Hematopoietic multipotent progenitor cell treated with erythropoietin and hydrocortisone succinate and interleukin-3 and kit ligand, for 15 days (in vitro differentiated cells): ENCODE data around the gene GPRIN1.
"Not testable (repeated sequence)": the region's sequence is repeated elsewhere in the genome, so short reads cannot be mapped to it uniquely, and the experiment has no call there.

Experiments used
- DNase-seq: peaks from one replicate; pipeline ENCODE4 v3.0.0-alpha.2; 2015; ENCODE audit warnings: low spot score

GPRIN1 gene

DNA sequence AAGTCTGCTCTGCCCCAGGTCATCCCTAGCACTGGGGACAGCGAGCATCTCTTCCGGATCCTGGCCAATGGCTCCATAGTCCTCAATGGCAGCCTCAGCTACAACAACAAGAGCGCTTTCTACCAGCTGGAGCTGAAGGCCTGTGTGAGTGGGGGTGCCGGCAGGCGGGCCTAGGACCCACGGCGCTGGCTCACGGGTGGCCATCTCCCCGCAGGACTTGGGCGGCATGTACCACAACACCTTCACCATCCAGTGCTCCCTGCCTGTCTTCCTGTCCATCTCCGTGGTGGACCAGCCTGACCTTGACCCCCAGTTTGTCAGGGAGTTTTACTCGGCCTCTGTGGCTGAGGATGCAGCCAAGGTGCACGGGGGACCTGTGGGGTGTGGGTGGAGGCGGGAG is 34.9 kb downstream of the GPRIN1 start:
- DNase-seq: no peak

DNA sequence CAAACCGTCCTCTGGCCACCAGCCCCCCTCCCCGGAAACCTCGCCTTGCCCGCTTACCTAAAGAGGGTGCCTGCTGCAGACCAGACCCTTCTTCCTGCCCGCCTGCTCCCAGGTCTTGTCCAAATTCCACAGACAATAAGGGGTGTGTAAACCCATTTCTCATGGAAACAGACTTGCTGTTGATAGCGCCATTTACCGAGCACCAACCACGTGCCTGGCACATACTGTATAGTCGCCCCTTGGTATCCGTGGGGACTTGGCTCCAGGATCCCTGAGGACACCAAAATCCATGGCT is 35.7 kb downstream of the GPRIN1 start:
- DNase-seq: no peak

DNA sequence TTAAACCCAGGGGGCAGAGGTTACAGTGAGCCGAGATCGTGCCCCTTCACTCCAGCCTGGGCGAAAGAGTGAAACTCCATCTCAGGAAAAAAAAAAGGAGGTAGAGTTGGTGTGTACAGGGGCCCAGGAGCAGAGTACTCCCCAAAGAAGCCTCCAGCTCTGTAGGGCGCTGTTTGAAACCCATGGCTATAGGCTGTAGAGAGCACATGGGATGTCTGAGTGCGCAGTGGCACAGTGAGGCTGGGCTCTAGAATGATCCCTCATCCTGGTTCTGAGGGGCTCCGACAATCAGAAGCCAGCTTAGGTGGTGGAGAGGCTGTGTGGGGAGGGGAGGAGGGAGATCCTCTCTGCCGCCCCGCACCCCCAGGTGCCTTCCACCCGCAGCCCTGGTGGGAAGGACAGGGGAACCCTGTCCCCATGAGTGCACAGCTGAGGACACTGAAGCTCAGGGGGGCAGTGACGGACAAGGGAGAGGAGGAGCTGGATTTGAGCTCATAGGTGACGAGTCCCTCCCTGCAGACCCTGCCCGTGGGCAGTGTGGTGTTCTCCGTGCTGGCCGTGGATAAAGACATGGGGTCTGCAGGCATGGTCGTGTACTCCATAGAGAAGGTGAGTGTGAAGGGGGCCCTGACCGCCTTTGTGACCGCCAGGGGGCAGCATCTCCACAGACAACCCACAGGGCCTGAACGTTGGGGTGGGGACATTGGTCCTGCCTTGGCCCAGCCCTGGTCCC is 36.2 kb downstream of the GPRIN1 start:
- peak; percentile 72 for DNase-seq

DNA sequence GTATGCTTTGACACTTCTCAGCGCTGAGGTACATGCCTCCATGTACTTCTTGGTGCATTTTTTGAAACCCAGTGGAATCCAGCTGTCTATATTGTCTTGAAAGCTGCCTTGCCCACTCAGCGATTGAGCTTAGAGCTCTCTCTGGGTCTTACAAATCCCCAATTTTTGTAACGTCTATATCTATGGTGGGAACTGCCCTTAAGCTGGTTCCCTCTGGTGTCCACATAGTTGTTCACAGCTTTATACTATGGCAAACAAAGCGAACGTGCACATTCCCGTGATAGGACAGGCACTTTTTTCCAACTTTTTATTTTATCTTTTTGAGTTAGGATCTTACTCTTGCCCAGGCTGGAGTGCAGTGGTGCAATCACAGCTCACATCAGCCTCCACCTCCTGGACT is 39.9 kb downstream of the GPRIN1 start:
- DNase-seq: no peak

DNA sequence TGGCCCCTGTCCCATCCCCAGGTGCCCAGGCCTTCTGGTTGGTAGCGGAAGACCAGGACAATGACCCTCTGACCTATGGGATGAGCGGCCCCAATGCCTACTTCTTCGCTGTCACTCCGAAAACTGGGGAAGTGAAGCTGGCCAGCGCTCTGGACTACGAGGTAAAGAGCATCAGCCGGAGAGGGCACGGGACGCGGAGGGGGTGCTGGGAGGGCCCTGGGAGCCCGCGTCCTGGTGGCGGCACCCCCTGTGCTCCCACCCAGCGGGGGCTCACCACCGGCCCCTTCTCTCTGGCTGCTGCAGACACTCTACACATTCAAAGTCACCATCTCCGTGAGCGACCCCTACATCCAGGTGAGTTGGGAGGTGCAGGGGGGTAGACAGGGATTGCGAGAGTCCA is 41.3 kb downstream of the GPRIN1 start:
- no peak for DNase-seq

DNA sequence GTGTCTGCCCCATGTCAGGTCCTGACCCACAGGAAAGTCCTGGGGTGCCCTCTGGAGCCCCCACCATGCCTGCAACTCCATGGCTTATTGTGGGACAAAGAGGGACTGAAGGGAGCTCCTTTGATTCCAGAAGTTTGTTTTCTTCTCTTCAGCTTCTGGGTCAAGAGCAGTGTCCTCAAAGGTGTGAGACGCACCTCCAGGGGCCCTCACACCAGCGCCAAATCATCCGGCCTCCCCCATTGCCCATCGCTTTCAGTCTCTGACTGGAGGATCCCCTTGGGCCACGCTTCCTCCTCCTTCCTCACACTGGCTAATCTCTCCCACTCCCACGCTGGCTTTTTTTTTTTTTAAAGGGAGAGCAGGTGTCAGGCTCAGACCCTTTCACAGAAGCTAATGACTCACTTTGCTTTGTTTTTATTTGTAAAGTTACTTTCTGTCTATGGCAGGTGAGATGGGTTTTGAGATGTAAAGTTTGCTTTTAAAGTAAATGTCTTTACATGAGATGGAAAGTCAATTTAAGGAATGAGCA is 44.1 kb downstream of the GPRIN1 start:
- no peak for DNase-seq

DNA sequence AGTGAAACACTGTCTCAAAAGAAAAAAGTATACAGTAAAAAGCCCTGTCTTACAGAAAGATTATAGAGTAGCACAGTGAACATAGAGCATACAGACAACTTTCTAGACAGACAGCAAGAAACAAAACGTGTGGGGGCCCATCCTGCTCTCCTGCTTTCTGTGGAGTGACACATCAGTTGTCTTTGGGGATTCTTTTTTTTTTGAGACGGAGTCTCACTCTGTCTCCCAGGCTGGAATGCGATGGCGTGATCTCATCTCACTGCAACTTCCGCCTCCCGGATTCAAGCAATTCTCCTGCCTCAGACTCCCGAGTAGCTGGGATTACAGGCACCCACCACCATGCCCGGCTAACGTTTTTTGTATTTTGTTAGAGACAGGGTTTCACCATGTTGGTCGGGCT is 46.0 kb downstream of the GPRIN1 start:
- no peak for DNase-seq

DNA sequence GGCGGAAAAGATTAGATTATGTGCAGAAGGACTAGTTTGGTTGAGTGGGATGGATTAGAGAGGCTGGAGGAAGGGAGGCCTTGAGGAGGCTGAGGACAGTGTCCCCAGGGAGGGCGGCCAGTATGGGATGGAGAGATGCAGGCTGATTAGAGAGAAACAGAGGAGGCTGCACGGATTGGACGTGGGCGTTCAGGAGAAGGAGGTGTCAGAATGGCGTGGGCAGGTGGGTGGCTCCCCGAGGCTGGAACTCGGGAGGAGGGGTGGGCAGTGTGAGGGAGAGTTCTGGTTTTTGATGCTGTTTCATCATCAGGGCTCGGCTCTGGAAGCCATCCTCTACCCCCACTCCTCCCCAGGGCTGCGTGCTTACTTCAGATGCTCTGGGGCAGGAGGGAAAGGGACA is 47.8 kb downstream of the GPRIN1 start:
- DNase-seq: no peak

DNA sequence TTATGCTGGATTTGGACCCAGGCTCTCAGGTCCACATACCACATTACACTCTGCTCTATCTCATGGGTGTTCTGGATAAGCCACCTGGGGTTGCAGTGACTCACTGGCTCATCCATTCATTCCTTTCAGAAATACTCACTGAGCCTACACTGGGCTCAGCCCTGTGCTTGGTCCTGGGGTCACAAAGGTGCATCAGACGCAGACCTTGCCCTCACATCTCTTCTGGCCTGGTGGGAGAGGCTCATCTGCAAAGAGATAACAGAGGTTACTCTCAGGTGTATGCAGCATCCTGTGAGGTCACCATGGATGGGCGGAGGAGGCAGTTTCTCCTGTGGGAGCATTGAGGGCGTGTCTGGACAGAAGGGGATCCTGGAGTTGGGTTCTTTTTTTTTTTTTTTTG is 48.7 kb downstream of the GPRIN1 start:
- no peak for DNase-seq

DNA sequence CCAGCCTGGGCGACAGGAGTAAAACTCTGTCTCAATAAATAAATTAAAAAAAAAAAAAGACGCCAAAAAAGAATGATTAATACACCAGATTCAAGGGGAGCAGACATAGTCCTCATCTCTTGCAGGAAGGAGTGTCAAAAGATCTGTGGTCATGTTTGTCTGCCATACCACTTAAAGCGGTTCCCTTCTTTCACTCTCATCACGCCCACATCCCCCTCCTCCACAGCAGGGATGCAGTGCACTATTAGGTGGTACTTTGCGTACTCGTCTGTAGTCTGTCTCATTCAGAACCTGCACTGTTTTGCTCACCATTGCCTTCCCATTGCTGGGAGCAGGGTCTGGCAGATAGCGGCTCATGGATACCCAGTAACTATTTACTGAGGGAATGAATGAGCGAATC is 49.6 kb downstream of the GPRIN1 start:
- DNase-seq: no peak

DNA sequence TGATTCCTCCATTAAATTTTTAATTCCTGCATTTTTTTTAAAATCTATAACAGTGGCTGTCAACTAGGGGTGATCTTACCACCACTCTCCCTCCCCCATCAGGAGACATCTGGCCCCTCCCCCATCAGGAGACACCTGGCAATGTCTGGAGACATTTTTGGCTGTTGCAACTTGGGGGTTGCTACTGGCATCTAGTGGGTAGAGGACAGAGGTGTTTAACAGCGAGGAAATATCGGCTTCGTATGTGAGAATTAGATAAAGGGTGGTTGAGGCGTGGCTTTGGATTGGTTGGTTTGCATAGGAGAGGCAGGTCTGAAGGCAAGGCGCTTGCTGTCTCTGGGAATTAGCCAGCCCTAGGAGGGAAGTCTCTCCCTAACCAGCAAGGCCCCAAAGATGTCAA is 50.3 kb downstream of the GPRIN1 start:
- peak; percentile 22 for DNase-seq

DNA sequence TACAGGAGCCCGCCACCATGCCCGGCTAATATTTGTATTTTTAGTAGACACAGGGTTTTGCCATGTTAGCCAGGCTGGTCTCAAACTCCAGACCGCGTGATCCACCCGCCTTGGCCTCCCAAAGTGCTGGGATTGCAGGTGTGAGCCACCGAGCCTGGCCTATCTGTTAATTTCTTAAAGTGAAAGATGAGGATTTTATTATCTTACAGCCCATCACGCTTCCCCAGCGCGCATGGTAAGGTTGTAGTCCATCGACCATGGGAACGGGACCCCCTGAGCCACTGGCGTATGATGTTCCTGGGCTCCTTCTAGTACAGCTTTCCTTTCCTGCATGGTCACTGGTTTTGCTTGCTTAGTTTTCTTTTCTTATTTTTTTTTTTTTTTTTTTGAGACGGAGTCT is 52.1 kb downstream of the GPRIN1 start:
- no peak for DNase-seq

DNA sequence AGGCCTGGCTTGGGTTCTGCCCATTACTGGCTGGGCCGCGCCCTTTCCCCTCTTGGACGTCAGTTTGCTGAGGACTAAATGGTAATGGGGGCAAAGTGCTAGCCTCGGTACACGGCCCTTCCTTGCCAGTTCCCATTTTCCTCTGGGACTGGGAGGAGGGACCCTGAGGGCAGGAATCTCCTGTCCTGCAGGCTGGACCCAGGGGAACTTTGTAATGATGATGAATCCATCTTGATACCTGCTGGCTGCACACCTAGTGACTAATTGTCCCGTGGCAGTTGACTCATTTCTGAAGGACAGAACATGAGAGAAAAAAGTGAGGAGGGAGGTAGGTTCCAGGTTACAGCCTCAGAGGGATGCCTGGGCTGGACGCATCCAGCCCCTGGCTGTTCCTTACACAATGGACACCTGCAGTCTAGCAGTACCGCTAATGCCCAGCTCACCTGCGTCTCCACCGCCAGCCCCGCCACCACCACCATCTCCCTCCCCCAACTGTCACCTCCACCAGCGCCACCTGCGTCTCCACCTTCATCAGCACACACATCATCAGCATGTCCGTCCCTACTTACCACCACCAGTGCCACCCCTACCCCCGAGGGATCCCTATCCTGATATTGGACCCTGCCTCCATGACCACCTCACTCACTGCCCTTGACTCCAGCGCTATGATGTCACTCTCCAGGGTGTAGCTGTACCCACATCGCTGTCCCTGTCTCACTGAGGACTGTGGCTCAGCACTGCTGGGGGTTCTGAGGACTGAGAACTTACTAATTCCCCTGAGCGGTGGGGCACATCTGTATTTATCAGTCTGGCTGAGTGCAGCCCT is 56.5 kb downstream of the GPRIN1 start:
- no peak for DNase-seq

DNA sequence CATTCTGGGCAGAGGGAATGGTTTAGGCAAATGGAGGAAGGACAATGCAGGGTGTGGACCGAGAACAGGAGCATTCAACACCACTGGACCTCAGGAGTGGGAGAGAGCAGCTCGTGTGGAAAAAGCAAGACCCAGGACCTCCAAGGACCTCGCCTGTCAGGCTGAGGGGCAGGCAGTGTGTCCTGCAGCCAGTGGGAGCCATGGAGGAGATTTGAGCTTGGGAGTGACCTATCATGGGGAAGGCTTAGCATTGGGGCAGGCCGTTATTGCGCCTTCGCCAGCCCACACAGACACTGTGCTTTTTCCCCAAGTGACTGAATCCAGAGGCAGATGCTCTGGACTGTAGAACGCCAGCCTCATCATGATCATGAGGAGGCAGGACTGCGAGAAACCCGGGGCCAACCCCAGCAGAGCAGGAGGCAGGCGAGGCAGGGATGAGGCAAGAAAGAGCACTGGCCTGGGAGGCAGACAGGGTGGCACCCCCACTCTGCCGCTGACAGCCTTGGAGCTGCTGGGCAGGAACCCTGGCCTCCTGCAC is 57.6 kb downstream of the GPRIN1 start:
- no peak for DNase-seq

DNA sequence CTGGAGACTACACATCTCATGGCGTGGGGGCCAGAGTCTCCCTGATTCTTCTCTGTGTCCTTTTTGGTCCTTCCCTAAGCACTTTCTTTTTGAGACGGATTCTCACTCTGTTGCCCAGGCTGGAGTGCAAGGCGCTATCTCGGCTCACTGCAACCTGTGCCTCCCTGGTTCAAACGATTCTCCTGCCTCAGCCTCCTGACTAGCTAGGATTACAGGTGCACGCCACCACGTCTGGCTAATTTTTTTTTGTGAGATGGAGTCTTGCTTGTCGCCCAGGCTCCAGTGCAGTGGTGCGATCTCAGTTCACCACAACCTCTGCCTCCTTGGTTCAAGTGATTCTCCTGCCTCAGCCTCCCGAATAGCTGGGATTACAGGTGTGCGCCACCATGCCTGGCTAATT is 59.0 kb downstream of the GPRIN1 start:
- DNase-seq: not testable (repeated sequence)

DNA sequence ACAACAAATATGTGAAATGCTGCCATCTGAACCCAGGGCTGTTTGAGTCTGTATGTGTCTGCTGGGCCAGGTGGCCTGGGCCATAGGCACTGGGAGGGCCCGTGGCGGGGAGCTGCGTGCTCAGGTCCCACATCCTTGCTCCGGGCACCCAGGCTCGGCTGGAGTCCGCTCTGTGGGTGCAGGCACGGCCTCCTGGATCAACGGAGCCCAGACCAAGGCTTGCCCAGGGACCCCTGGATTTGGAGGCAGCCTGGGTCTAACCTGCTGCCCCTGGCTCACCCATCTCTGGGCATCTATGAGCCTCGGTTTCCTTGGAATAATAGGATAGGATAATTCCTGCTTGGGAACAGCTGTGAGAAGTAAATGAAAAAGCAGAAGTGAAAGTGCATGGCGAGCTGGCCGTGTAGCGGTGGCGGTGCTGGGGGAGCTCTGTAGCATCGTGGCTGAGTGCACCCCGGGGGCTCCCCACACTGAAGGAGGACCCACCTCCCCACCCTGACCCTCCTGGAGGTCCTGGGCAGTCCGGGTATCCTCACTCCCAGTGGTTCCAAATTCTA is 59.6 kb downstream of the GPRIN1 start:
- no peak for DNase-seq

DNA sequence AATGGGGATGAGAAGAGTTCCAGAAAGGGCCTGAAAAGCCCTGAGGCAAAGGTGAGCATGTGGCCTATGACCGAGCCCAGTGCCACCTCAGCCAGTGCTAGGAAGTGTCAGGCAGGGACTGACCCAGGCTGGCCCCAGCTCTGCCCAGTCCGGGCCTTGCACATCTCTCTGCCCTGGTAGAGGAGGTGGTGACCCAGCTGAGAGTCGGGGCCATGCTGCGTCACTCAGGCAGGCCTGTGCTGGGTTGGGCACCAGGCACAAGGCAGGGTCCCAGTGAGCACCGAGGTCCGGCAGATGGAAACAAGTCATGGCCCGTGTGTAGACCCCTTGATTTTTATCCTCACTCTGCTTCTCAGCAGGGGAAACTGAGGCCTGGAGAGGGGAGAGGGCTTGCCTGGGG is 60.1 kb downstream of the GPRIN1 start:
- DNase-seq: no peak

DNA sequence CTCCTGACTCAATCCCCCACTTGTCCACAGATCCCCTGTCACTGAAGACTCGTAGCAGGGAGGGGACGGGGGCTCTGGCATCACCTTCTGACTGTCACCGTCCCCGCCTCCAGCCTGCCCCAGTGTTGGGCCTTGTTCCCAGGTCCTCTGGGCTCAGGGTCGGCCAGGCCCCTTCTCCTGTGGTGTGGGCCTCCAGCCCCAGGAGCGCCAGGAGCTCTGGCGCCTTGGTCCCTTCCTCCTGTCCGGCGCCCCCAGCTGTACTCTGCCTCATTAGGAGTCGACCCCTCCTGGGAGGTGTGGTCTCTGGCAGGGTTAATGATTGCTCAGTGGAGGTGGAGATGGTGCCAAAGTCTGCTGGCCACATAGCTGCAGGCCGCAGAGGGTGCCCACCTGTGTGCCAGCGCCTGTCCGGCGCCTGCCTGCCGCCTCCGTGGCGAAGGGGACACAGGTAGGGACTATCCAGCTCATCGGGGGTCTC is 61.0 kb downstream of the GPRIN1 start, which contains the start of gene CDHR2:
CDHR2 (plus strand) TSS at position 376 of the 478 bp plus-strand sequence. CDS start 16,011 bp downstream, outside the sequence.
- DNase-seq: no peak

DNA sequence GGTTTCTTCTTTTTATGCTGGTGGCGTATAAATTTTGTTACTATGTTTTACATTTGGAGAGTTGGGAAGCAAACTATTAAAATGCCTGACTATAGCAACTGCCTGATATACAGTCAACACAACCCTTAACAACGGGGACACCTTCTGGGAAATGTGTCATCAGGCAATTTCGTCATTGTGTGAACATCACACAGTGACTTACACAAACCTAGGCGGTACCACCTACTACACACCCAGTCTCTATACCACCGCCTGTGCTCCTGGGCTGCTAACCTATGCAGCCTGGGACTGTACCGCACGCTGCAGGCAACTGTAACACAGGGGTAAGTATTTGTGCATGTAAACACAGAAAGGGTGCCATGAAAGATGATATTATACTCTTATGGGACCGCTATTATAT is 62.2 kb downstream of the GPRIN1 start:
- no peak for DNase-seq
